NT2/D1 (cell line): Measurements from ENCODE around the gene GTF3A.

Experiments
- SUZ12 ChIP-seq: IDR thresholded peaks from 2 replicates; pipeline ENCODE4 v1.6.1; 2011; ENCODE audit not compliant: insufficient read length, insufficient read depth; ENCODE audit errors: extremely low read depth
- YY1 ChIP-seq: IDR thresholded peaks from 2 replicates; pipeline ENCODE4 v1.6.1; 2011; ENCODE audit not compliant: insufficient read length, insufficient read depth
- ZNF274 ChIP-seq: IDR thresholded peaks from 2 replicates; pipeline ENCODE4 v1.6.1; 2011; ENCODE audit warnings: mild to moderate bottlenecking, low read depth, low read length

GRCh38 chr13:27408074-27408473 is 16.3 kb upstream of the GTF3A start:
- TF ChIP-seq YY1 (no peak), ZNF274 (no peak), SUZ12 (no peak)
